GM12891 (cell line): ENCODE measurements around the gene RCOR3.

Experiments
- PAX5 ChIP-seq: IDR thresholded peaks from 2 replicates; pipeline ENCODE4 v1.6.1; 2011; ENCODE audit warnings: low read length, moderate library complexity, mild to moderate bottlenecking; ENCODE audit not compliant: insufficient read depth, severe bottlenecking
- POLR2A ChIP-seq: IDR thresholded peaks from 2 replicates; pipeline ENCODE4 v1.6.1; 2011; ENCODE audit warnings: low read depth, low read length, control low read depth
- POLR2AphosphoS5 ChIP-seq: IDR thresholded peaks from 2 replicates; pipeline ENCODE4 v1.6.1; 2011; ENCODE audit warnings: low read depth, low read length, control low read depth
- POU2F2 ChIP-seq: IDR thresholded peaks from 2 replicates; pipeline ENCODE4 v1.6.1; 2011; ENCODE audit warnings: low read depth, mild to moderate bottlenecking, control low read depth, low read length, moderate library complexity
- SPI1 ChIP-seq: IDR thresholded peaks from 2 replicates; pipeline ENCODE4 v1.6.1; 2011; ENCODE audit warnings: low read depth, low read length, control low read depth
- TAF1 ChIP-seq: IDR thresholded peaks from 2 replicates; pipeline ENCODE4 v1.6.1; 2011; ENCODE audit warnings: low read depth, low read length, control low read depth

DNA sequence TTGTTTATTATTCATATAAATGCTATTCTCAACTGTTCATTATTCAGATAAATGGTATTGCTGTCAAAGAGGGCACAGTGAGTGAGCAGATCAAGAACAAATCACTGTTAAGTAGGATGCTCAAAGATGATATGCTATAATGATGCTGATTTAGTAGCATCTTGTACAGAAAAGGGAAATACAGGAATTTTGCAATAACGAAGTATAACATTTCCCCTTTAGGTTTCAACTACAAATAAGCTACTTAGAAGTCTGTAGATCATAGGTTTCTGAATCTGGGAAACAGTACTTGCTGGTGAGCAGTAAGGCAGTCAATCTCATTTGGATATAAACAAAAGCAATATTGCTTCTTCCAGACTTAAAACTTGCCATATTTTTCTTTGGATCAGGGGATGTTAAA lies 27.3 kb upstream of the RCOR3 start:
- TF ChIP-seq POLR2A (no peak), POLR2AphosphoS5 (no peak), SPI1 (no peak), TAF1 (no peak), PAX5 (no peak), POU2F2 (no peak)
